Medulla oblongata (tissue), 1 donor: ENCODE results near the gene NUDT14.

ENCODE experiments used
- DNase-seq: peaks from one replicate; pipeline ENCODE4 v3.0.0-alpha.2; 2015; ENCODE audit errors: extremely low spot score

Gene NUDT14

GRCh38 chr14:105180592-105181548, at the start of gene NUDT14:
Gene NUDT14, minus strand, starts transcription at chr14:105181312. Its CDS starts 103 bp downstream, at chr14:105181209.
- peak; percentile 20 for DNase-seq

GRCh38 chr14:105229099-105229655, 48.1 kb upstream of the NUDT14 start:
- DNase-seq: no peak

- no peak for DNase-seq
Observed at GRCh38 chr14:105228562-105228961, 47.5 kb upstream of the NUDT14 start.

GRCh38 chr14:105227346-105227745, 46.2 kb upstream of the NUDT14 start:
- no peak for DNase-seq

GRCh38 chr14:105226198-105226597, 45.1 kb upstream of the NUDT14 start:
- no peak for DNase-seq

- DNase-seq: no peak
Observed at GRCh38 chr14:105224845-105225570, 43.9 kb upstream of the NUDT14 start.

- no peak for DNase-seq
Observed at GRCh38 chr14:105223770-105224544, 42.8 kb upstream of the NUDT14 start.

GRCh38 chr14:105223260-105223659, 42.1 kb upstream of the NUDT14 start:
- DNase-seq: no peak

GRCh38 chr14:105221598-105222178, 40.6 kb upstream of the NUDT14 start:
- DNase-seq: no peak

GRCh38 chr14:105220699-105221597, 39.8 kb upstream of the NUDT14 start:
- DNase-seq: no peak

GRCh38 chr14:105219753-105220152, 38.6 kb upstream of the NUDT14 start:
- DNase-seq: no peak

- DNase-seq: no peak
Observed at GRCh38 chr14:105219043-105219612, 38.0 kb upstream of the NUDT14 start.

- no peak for DNase-seq
Observed at GRCh38 chr14:105218611-105219010, 37.5 kb upstream of the NUDT14 start.

- DNase-seq: no peak
Observed at GRCh38 chr14:105217774-105218173, 36.7 kb upstream of the NUDT14 start.

GRCh38 chr14:105216490-105217247, 35.6 kb upstream of the NUDT14 start:
- no peak for DNase-seq

GRCh38 chr14:105215602-105216001, 34.5 kb upstream of the NUDT14 start:
- no peak for DNase-seq

GRCh38 chr14:105214324-105214915, 33.3 kb upstream of the NUDT14 start:
- no peak for DNase-seq

GRCh38 chr14:105213361-105213760, 32.2 kb upstream of the NUDT14 start:
- no peak for DNase-seq
